GM04504 (cell line): ENCODE data around the gene MMP25.
"Not testable (repeated sequence)": the region's sequence is repeated elsewhere in the genome, so short reads cannot be mapped to it uniquely, and the experiment has no call there.

Experiments
- DNase-seq: peaks from one replicate; pipeline ENCODE4 v3.0.0-alpha.2; 2012; ENCODE audit warnings: low read depth

Gene MMP25

DNA sequence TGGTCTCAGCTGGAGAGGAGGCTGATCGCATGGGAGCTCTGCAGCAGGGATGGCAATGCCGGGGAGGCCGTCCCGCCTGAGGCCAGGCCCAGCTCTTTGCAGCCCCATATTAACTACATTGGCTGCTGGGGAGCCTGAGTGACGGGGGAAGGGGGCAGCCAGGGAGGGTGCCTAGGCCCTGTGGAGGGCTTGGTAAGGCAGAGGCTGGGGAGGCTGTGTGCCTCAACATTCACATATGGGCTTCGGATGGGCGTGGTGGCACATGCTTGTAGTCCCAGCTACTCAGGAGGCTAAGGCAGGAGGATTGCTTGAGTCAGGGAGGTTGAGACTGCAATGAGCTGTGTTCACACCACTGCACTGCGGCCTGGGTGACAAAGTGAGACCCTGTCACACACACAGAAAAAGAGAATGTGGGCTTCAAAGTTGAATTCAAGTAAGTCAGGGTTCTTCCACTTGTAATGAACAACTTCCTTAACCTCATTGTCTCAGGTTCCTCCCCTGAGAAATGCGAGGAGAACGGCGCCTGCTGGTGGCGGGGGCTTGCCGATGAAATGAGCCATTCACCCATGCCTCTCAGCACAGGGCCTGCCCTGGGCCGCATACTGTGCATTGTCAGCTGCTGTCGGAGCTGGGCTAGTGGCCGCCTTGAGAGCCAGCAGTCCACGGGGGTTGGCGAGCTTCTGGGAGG lies 26.4 kb downstream of the MMP25 start:
- DNase-seq: not testable (repeated sequence)

DNA sequence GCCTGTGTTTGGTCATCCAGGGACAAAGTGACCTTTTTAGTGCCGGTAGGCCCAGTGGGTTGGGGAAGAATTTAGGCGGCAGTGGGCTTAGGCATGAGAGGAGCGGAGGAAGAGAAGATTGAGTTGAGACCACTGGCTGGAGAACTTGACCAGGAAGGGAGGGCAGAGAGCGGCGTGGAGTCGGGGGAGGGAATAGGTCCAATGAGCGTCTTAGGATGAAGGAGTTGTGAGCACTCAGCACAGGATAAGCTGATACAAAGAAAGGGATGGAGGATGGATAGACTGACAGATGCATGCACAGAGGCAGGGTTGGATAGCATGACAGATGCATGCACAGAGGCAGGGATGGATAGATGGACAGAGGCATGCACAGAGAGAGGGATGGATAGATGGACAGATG lies 27.1 kb downstream of the MMP25 start:
- no peak for DNase-seq

DNA sequence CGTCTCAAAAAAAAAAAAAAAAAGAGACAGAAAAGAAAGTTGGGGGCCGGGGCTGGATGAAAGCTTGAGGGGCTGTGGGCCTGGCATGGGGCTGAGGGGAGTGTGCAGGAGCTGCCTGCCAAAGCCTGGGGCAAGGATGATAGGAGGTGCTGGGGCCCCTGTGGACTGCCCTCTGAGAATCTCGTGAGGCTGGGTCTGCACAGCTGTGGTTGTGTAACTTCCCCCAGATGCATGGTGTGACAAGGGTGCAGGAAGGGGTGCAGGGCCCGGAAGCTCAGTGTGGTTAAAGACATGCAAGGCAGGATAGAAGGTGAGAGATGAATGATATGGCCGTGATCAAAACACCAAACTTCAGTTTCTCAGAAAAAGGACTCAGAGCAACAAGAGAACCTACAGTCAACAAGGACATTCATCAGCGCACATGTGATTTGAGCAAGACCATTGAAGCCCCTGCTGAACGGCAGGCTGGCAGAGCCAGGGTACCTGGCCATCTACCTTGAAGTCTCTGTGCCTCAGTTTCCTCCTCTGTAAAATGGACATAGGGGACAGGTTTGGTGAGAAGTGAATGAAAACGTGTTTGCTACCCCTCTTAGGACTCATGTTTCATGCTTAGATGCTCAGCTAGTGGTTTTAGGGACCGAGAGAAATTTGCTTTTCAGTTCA lies 28.6 kb downstream of the MMP25 start:
- no peak for DNase-seq

DNA sequence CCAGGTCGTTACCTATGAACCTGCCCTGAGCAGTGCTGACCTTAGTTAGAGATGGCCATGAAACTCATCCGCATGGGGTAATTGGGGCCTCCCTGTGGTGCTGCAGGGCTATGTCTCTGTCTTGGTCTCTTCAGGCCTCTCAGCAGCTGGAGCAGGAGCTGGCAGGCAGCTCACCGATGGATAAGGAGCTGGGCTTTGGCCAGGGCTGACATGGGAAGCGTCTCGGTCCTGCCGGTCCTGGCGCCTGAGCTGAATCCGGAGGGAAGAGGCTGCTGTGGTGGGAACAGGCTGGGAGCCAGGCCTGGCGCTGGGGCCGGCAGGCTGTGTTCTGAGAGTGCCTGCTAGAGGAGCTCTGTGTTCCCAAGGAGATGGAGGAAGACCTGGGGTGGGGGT lies 29.2 kb downstream of the MMP25 start:
- no peak for DNase-seq

DNA sequence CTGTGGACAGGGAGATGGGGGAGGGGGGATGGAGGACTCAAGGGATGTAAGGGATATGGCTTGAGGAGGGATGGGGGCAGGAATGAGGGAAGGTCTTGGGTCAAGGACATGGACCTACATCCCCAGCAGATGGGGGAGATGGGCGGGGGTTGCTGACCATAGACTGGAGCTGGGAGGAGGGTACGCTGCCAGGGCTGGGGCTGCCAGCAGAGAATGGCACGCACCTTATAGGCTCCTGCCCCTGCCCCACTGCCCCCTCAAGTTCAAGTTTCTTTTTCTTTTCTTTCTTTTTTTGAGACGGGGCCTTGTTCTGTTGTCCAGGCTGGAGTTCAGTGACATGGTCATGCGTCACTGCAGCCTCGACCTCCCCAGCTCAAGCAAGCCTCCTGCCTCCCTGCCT lies 29.6 kb downstream of the MMP25 start:
- DNase-seq: not testable (repeated sequence)

DNA sequence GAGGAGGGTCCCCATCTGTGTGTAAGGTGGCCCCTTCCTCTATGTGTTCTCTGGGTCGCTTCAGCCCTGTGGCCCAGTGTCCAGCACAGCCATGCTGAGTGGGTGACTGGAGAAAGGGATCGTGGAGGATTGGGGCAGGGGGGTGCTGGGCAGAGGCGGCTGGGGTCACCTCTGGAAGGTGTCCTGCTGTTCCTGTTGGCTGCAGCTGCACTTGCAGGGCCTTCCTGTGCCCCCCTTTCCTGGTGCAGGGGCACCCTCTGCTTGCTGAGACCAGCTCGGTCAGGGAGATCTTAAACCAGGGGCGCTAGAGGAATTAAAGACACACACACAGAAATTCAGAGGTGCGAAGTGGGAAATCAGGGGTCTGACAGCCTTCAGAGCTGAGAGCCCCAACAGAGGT lies 30.2 kb downstream of the MMP25 start:
- no peak for DNase-seq

DNA sequence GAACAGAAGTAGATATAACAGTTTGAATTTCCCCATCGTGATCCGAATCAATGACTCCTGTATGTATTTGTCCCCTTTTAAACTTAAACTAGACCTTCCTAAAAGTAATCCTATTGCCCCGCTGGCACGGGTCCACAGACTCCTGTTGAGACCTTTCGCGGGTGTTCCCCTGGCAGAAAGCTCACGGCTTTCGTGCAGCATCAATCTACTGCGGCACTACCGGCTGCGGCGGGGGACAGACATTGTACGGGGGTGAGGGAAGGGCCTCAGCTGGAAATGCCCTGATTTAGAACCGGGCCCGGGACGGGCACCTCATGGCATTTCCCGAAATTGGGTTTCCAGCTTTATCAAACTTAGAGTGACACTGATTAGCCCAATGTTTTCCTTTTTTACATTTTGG lies 33.7 kb downstream of the MMP25 start:
- DNase-seq: no peak

DNA sequence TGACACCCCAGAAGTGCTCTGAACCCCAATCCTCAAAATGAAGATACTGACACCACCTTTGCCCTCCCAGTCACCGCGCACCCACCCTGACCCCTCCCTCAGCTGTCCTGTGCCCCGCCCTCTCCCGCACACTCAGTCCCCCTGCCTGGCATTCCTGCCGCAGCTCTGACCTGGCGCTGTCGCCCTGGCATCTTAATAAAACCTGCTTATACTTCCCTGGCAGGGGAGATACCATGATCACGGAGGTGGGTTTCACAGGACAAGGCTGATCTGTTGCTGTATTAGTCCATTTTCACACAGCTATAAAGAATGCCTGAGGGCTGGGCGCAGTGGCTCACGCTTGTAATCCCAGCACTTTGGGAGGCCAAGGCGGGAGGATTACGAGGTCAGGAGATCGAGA lies 35.6 kb downstream of the MMP25 start:
- DNase-seq: not testable (repeated sequence)

DNA sequence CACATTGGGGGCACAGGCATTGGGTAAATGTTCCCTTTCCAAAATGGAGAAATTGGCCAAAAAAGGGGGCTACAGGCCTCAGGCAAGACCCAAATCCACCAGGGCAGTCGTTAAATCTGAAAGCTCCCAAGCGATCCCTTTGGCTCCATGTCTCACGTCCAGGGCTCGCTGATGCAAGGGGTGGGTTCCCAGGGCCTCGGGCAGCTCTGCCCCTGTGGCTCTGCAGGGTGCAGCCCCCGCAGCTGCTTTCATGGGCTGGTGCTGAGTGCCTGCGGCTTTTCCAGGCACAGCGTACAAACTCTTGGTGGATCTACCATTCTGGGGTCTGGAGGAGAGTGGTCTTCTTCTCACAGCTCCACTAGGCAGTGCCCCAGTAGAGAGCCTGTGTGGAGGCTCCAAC lies 37.0 kb downstream of the MMP25 start:
- not testable (repeated sequence) for DNase-seq

DNA sequence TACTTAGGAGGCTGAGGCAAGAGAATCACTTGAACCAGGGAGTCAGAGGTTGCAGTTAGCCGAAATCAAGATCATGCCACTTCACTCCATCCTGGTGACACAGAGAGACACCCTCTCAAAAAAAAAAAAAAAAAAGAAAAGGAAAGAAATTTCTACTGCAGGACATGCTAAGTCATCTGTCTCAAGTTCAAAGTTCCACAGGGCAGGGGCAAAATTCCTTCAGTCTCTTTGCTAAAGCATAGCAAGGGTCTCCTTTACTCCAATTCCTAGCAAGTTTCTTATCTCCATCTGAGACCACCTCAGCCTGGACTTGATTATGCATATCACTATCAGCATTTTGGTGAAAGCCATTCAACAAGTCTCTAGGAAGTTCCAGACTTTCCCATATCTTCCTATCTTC lies 38.1 kb downstream of the MMP25 start:
- no peak for DNase-seq

DNA sequence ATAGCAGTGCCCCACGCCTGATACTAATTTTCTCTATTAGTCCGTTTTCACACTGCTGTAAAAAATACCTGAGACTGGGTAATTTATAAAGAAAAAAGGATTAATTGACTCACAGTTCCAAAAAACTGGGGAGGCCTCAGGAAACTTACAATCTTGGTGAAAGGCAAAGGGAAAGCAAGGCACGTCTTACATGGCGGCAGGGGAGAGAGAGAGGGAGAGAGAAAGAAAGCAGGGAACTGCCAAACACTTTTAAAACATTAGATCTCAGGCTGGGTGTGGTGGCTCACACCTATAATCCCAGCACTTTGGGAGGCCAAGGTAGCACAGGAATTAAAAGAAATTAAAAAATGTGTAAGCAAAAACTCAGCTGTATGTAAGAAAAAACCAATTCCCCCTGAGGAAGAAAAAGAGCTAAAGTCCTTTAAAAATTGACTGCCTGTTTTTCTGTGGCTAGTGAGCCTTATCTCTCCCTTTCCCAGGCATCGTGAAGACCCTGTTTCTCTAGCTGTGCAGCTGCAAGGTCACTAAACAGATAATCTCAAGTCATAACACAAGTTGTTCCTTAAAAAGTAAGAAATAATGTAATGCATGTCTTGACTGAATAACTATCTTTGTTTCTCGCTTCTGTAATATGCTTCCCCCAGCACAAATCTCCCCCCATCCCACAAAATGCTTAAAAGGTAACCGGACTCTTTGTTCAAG lies 38.8 kb downstream of the MMP25 start:
- DNase-seq: no peak

DNA sequence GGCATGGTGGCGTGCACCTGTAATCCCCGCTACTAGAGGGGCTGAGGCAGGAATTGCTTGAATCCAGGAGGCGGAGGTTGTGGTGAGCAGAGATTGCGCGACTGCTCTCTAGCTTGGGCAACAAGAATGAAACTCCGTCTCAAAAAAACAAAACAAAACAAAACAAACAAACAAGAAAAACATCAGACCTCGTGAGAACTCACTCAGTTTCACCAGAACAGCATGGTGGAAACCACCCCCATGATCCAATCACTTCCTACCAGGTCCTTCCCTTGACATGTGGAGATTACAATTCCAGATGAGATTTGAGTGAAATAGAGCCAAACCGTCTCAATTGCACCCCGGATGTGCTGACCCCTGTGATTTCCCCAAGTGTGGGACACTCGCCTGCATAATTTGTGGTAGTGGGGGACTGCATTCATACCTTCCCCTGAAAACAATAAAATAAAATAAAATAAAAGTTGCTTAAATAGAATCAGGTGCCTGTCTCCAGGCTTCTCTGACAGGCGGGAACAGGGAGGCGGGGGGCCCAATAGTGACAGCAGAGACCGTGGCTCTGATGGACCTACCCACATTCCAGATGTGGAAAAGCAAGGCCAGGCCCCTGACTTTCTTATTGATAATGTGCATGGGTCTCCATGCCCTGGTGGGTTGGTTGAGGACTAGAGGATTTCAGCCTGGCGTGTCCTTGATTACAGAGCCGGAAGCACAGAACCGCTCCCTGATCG lies 39.7 kb downstream of the MMP25 start:
- DNase-seq: no peak

DNA sequence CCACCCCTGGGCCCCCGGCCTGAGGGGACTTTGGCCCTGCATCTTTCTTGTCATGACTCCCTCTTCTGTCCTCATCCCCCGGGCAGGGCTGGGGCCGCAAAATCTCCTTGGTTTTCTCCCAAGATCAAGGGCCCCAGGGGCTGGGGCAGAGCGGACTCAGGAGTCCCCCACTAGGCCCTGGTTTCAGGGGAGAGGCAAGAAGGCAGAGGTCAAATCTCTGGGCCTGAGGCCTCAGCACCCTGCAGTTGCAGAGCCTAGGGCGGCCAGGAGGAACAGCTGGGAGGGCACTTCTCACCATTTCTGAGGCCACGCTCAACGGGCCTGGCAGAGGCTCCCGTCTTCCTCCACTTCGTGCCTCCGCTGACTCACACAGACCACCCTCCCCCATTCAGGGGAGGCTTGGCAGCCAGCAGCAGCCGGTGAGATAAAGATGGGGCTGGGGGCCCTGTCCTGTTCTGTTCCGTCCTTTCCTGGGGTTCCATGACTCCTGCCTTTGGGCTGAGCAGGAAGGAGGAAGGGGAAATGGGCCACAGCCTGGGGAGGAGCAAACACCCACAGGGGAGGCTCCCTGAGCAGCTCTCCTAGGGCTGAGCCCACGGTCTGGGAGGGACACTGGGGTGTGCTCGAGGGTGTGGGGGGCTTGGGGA lies 40.4 kb downstream of the MMP25 start:
- DNase-seq: no peak

DNA sequence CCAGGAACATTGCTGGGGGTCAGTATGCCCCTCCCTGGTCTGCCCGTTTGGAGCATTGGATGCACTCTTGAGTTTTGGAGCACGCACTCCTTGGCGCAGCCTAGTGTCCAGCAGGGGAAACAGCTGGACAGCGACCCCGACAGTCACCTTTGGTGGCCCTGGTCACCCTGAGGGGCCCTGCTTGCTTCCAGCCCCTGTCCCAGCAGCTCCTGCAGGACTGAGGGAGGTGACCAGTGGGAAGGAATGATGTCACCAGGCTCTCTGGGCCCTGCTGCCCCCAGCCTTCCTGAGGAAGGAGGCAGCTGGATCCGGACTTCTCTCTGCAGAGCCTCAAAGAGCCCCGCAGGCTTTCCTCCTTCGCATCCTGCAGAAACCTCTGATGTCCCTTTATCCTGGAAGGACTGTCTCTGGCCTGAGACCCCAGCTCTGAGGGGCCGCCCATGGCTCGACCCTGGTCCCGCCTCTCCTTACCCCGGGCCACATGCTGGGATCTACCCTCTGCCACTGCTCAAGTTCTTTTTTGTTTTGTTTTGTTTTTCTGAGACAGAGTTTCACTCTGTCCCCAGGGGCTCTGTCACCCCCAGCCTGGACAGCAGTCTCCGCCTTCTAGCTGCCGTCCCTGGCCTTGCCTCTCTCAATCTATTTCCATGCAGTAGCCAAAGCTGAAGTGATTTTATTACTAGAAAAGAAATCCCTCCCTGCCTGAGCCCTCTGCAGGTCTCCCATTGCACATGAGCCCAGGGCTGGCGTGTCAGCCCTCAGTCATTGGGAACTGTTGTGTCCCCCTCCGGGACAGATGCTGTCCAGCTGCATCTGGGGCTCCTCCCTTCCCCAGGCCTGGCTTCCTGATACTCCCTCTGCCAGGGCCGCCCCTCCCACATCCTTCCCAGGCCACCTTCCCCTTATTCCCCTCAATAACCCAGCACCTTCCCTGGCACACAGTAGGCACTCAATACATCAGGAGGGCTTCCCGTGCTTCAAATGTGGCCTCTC lies 41.2 kb downstream of the MMP25 start:
- DNase-seq: no peak

DNA sequence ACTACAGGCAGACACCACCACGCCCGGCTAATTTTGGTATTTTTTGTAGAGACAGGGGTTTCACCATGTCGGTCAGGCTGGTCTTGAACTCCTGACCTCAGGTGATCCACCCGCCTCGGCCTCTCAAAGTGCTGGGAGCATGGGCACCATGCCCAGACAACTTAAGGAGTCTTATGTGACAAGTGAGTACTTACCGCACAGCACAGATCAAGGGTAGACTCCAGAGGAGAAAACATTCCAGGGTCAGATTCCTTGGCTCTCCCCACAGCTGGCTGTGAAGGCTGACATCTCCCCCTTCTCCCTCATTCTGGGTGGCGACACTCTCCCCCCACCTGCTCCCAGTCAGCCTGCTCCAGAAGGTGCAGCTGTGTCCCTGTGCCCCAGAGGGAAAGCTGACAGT lies 42.1 kb downstream of the MMP25 start:
- no peak for DNase-seq

DNA sequence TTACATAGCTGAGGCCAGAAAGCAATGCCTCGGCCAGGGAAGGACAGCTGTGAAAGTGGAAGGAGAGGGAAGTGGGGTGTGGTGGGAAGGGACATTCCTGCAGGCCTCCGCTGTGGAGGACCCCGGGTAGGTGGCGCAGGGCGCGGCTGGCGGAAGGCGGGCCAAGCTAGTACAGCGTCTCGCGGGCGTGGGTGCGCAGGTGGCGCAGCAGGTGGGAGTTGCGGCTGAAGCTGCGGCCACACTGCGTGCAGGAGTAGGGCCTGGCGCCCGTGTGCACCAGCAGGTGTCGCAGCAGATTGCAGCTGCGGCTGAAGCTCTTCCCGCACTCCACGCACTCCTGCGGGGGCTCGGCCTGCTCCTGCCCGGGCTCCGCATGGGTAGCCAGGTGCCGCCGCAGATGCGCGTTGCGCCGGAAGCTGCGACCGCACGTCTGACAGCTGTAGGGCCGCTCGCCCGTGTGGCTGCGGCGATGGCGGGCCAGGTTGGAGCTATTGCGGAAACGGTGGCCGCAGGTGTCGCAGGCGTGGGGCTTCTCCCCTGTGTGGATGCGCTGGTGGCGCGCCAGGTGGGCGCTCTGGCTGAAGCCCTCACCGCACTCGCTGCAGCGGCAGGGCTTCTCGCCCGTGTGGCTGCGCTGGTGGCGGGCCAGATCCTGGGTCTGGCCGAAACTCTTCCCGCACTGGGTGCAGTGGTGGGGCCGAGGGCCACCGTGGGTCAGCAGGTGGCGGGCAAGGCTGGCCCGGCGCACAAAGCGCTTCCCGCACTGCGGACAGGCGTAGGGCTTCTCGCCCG lies 42.8 kb downstream of the MMP25 start:
- no peak for DNase-seq

DNA sequence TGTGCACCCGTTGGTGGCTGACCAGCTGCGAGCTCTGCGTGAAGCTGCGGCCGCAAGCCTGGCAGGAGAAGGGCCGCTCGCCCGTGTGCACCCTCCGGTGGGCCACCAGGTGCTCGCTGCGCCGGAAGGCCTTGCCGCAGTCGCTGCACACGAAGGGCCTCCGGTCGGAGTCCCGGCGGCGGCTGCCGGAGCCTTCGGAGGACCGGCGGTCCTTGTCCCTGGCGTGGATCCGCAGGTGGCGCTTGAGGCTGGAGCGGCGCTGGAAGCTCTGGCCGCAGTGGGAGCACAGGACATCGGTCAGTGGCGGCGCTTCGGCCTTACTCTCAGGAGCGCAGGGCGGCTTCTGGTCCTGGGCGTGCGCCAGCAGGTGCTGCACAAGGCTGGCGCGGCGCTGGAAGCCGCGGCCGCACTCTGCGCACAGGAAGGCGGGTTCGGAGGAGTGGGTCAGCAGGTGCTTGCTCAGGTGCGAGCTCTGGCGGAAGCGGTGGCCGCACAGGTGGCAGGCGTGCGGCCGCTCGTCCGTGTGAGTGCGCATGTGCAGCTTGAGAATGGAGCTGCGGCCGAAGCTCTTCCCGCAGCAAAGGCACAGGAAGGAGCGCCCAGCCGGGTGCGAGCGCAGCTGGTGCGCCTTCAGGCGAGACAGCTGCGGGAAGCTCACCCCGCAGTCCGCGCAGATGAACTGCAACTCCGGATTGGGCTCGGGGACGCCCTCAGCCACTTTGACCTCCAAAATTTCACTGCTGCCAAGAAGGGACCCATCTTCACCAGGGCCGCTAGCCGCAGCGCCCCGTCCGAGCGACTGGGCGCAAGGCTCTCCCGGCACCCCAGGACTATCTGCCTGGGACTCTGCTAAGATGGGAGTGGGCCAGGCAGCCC lies 43.6 kb downstream of the MMP25 start:
- no peak for DNase-seq

DNA sequence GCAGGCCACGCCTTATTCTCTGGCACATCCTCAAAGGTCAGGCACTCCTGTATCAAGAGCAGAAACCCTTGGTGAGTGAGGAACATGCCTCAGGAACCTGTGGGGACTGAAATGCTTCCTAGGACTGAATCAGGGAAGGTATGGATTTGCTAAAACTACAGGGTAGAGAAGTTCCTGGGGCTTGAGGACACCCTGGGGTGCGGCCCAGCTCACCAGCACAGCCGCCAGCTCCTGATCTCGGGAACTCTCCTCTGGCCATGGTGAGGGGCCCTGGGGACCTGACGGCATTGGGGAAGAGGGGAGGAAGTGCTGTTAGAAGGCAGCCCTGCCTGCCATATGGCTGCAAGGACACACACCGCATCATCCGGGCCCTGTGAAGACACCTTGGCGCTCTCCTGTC lies 45.2 kb downstream of the MMP25 start:
- no peak for DNase-seq

DNA sequence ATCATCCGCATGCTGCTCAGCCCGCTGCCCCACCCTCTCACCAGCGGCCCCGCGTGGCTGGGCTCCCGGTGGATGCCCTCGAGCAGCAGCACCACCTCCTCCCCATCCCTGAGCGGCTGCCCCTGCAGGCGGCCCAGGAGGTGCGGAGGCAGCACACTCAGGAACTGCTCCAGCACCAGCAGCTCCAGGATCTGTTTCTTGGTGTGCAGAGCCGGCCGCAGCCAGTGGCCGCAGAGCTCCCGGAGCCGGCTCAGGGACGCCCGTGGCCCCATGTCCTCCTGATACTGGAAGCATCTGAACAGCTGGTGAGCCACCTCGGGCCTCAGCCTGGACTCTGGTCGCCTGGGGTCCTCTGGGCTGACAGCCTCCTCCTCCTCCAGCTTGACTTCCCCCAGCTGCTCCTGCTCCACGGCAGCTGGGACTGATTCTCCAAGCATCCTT lies 46.2 kb downstream of the MMP25 start:
- DNase-seq: no peak
